Fibroblast of skin of scalp (primary cell): ENCODE results near the gene BTBD7.

Experiments
- DNase-seq: peaks from one replicate; pipeline ENCODE4 v3.0.0-alpha.2; 2013

Gene BTBD7

GRCh38 chr14:93302688-93303581 lies 29.9 kb downstream of the BTBD7 start:
- DNase-seq, result no peak

GRCh38 chr14:93301821-93302447 lies 30.9 kb downstream of the BTBD7 start:
- peak; percentile 32 for DNase-seq

GRCh38 chr14:93299866-93300265 lies 33.0 kb downstream of the BTBD7 start:
- no peak for DNase-seq

- DNase-seq, result no peak
These were observed 33.4 kb downstream of the BTBD7 start for GRCh38 chr14:93299416-93299815.

- no peak for DNase-seq
These were observed 37.2 kb downstream of the BTBD7 start for GRCh38 chr14:93295541-93296220.

GRCh38 chr14:93286212-93286890 lies 46.5 kb downstream of the BTBD7 start:
- DNase-seq, result peak; percentile 7

- DNase-seq, result peak; percentile 37
These were observed 47.8 kb downstream of the BTBD7 start for GRCh38 chr14:93285044-93285443.

- DNase-seq, result no peak
These were observed 50.9 kb downstream of the BTBD7 start for GRCh38 chr14:93281937-93282336.

- DNase-seq, result no peak
These were observed 52.1 kb downstream of the BTBD7 start for GRCh38 chr14:93280743-93281142.

GRCh38 chr14:93276031-93276716 lies 56.7 kb downstream of the BTBD7 start:
- no peak for DNase-seq

GRCh38 chr14:93274055-93274806 lies 58.6 kb downstream of the BTBD7 start:
- no peak for DNase-seq

GRCh38 chr14:93271111-93271510 lies 61.7 kb downstream of the BTBD7 start:
- DNase-seq, result no peak

GRCh38 chr14:93269341-93270068 lies 63.3 kb downstream of the BTBD7 start:
- DNase-seq, result peak; percentile 43

- DNase-seq, result no peak
These were observed 64.4 kb downstream of the BTBD7 start for GRCh38 chr14:93268406-93268805.

GRCh38 chr14:93267149-93267711 lies 65.6 kb downstream of the BTBD7 start:
- DNase-seq, result no peak

GRCh38 chr14:93266127-93266526 lies 66.7 kb downstream of the BTBD7 start:
- DNase-seq, result no peak

- DNase-seq, result no peak
These were observed 69.4 kb downstream of the BTBD7 start for GRCh38 chr14:93263416-93263815.

GRCh38 chr14:93262446-93262845 lies 70.4 kb downstream of the BTBD7 start:
- no peak for DNase-seq

- no peak for DNase-seq
These were observed 83.6 kb downstream of the BTBD7 start for GRCh38 chr14:93249128-93249831.

GRCh38 chr14:93246534-93246933 lies 86.3 kb downstream of the BTBD7 start:
- DNase-seq, result no peak
